SK-N-SH treated with all-trans-retinoic acid at 6 μM for 48 hours (cell line): ENCODE data around the gene KLHDC10.
A peak's percentile ranks its signal among the peaks of the same experiment; 100 is the strongest.

Experiments
- ATAC-seq: fragments of 200-7000 bp; cut with Tn5 transposase; 3 replicates; pipeline ENCODE4 v1.9.1; 2020; ENCODE audit warnings: mild to moderate bottlenecking, moderate library complexity
- ARNTL ChIP-seq: fragments of 450-650 bp; formaldehyde crosslinking; IDR thresholded peaks from 2 replicates; pipeline ENCODE4 v1.5.0; 2020; ENCODE audit warnings: low read depth, mild to moderate bottlenecking, moderate library complexity, borderline replicate concordance
- BACH2 ChIP-seq: fragments of 250-450 bp; sonication (Bioruptor Pico); IDR thresholded peaks from 2 replicates; pipeline ENCODE4 v1.9.0; 2021; ENCODE audit warnings: mild to moderate bottlenecking, borderline replicate concordance
- CREB5 ChIP-seq: fragments of 250-450 bp; sonication (Bioruptor Pico); IDR thresholded peaks from 2 replicates; pipeline ENCODE4 v1.5.1; 2020; ENCODE audit warnings: low read depth, mild to moderate bottlenecking, moderate library complexity
- CSDC2 ChIP-seq: fragments of 250-450 bp; sonication (Bioruptor Pico); IDR thresholded peaks from 2 replicates; pipeline ENCODE4 v1.5.0; 2020; ENCODE audit warnings: mild to moderate bottlenecking, moderate library complexity
- CSRNP3 ChIP-seq: fragments of 250-450 bp; sonication (Bioruptor Pico); IDR thresholded peaks from 2 replicates; pipeline ENCODE4 v1.5.1; 2021; ENCODE audit warnings: mild to moderate bottlenecking, moderate library complexity
- ESRRG ChIP-seq: fragments of 250-450 bp; sonication (Bioruptor Pico); IDR thresholded peaks from 2 replicates; pipeline ENCODE4 v1.6.1; 2021; ENCODE audit warnings: mild to moderate bottlenecking
- GLIS3 ChIP-seq: fragments of 250-450 bp; sonication (Bioruptor Pico); IDR thresholded peaks from 2 replicates; pipeline ENCODE4 v1.5.0; 2020; ENCODE audit warnings: mild to moderate bottlenecking, moderate library complexity
- ISL1 ChIP-seq: fragments of 250-450 bp; sonication (Bioruptor Pico); IDR thresholded peaks from 2 replicates; pipeline ENCODE4 v2.1.2; 2022; ENCODE audit warnings: mild to moderate bottlenecking, moderate library complexity
- OSR1 ChIP-seq: fragments of 250-450 bp; sonication (Bioruptor Pico); IDR thresholded peaks from 2 replicates; pipeline ENCODE4 v1.8.0; 2022; ENCODE audit warnings: moderate library complexity, mild to moderate bottlenecking, inconsistent platforms
- POU6F1 ChIP-seq: fragments of 250-450 bp; sonication (Bioruptor Pico); IDR thresholded peaks from 2 replicates; pipeline ENCODE4 v1.8.0; 2021; ENCODE audit warnings: low read depth, mild to moderate bottlenecking, moderate library complexity, borderline replicate concordance
- PPARA ChIP-seq: fragments of 250-450 bp; sonication (Bioruptor Pico); IDR thresholded peaks from 2 replicates; pipeline ENCODE4 v1.5.0; 2020; ENCODE audit warnings: mild to moderate bottlenecking, borderline replicate concordance
- RARB ChIP-seq: fragments of 250-450 bp; sonication (Bioruptor Pico); IDR thresholded peaks from 2 replicates; pipeline ENCODE4 v1.8.0; 2021; ENCODE audit warnings: mild to moderate bottlenecking, moderate library complexity
- SNAI2 ChIP-seq: fragments of 250-450 bp; sonication (Bioruptor Pico); IDR thresholded peaks from 2 replicates; pipeline ENCODE4 v1.5.0; 2020; ENCODE audit warnings: mild to moderate bottlenecking, moderate library complexity
- TCF4 ChIP-seq: fragments of 250-450 bp; sonication (Bioruptor Pico); IDR thresholded peaks from 2 replicates; pipeline ENCODE4 v1.8.0; 2021; ENCODE audit warnings: mild to moderate bottlenecking, moderate library complexity, borderline replicate concordance
- TOX ChIP-seq: fragments of 250-450 bp; sonication (Bioruptor Pico); IDR thresholded peaks from 2 replicates; pipeline ENCODE4 v1.8.0; 2021; ENCODE audit warnings: mild to moderate bottlenecking, moderate library complexity, borderline replicate concordance
- TSHZ2 ChIP-seq: fragments of 250-450 bp; sonication (Bioruptor Pico); IDR thresholded peaks from 2 replicates; pipeline ENCODE4 v1.5.0; 2020; ENCODE audit warnings: mild to moderate bottlenecking, moderate library complexity
- ZC3H10 ChIP-seq: fragments of 250-450 bp; sonication (Bioruptor Pico); IDR thresholded peaks from 2 replicates; pipeline ENCODE4 v1.5.1; 2021; ENCODE audit warnings: mild to moderate bottlenecking, moderate library complexity
- ZFP3 ChIP-seq: fragments of 250-450 bp; sonication (Bioruptor Pico); IDR thresholded peaks from 2 replicates; pipeline ENCODE4 v1.5.0; 2020; ENCODE audit warnings: mild to moderate bottlenecking, moderate library complexity
- ZFP30 ChIP-seq: fragments of 450-650 bp; formaldehyde crosslinking; IDR thresholded peaks from 2 replicates; pipeline ENCODE4 v1.5.0; 2022; ENCODE audit warnings: mild to moderate bottlenecking, moderate library complexity
- ZNF565 ChIP-seq: fragments of 450-650 bp; formaldehyde crosslinking; conservative IDR thresholded peaks from 2 replicates; pipeline ENCODE4 v1.5.0; 2020; ENCODE audit warnings: low read depth, mild to moderate bottlenecking, moderate library complexity
- ZNF70 ChIP-seq: fragments of 450-650 bp; formaldehyde crosslinking; IDR thresholded peaks from 2 replicates; pipeline ENCODE4 v1.5.0; 2020; ENCODE audit warnings: mild to moderate bottlenecking, moderate library complexity
- ZNF8 ChIP-seq: fragments of 450-650 bp; formaldehyde crosslinking; IDR thresholded peaks from 2 replicates; pipeline ENCODE4 v1.5.0; 2020; ENCODE audit warnings: mild to moderate bottlenecking, moderate library complexity

KLHDC10 gene

GRCh38 chr7:130134726-130135125 is 64.4 kb downstream of the KLHDC10 start:
- TF ChIP-seq ZC3H10 (no peak), PPARA (no peak), CSRNP3 (CRISPR knock-in tag) (no peak), GLIS3 (CRISPR knock-in tag) (no peak), RARB (no peak), CSDC2 (CRISPR knock-in tag) (no peak), TCF4 (CRISPR knock-in tag) (no peak), ZFP30 (CRISPR knock-in tag) (no peak), ZNF565 (CRISPR knock-in tag) (no peak), ZNF70 (CRISPR knock-in tag) (no peak), CREB5 (CRISPR knock-in tag) (no peak), TOX (CRISPR knock-in tag) (no peak), BACH2 (CRISPR knock-in tag) (no peak)
- no peak for ATAC-seq

DNA sequence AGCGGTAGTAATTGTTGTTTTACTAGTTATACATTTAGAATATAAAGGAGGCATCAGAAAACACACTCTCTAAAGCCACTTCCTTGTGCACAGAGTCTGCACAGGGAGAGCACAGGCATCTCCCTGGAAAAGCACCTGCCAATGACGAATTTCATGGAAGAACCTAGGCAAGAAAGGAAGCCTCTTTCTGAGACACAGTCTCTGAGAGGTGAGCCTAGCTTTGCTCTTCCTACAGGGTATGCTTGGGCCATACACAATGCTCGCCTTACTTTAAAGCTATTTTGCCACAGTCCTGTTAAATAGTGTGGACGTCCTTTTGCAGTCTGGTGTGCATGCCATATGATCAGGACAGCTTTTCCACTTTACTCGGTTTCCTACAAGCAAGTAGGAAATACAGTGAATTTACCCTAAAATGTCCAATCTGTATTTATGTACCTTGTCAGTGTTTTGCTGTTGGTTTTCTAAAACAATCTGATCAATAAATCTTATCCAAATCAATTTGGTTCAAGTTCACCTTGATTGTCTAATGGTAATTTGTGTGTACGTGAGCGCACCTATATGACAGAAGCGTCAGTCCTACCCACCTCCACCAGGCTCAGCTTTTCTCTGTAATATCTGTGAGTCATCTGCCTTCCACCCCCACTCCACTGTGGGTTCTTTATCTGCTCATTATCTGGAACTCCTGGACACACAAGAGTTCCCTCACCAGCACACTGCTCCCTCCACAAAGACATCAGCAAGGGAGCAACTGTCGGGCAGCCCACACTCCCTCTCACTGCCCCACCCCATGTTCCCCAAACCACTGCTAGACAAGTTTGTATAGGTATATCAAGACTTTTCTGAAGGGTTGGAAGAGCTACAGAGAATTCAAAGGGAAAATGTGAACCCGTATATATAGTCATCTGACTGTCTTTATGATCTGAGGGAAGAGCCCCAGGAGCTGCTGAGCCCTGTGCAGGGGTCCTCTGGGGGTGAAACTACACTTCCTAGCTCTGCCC is 65.2 kb downstream of the KLHDC10 start:
- ATAC-seq: peak; percentile 76
- TF ChIP-seq GLIS3 (CRISPR knock-in tag) (no peak), TOX (CRISPR knock-in tag) (no peak), CREB5 (CRISPR knock-in tag) (no peak), BACH2 (CRISPR knock-in tag) (no peak)

DNA sequence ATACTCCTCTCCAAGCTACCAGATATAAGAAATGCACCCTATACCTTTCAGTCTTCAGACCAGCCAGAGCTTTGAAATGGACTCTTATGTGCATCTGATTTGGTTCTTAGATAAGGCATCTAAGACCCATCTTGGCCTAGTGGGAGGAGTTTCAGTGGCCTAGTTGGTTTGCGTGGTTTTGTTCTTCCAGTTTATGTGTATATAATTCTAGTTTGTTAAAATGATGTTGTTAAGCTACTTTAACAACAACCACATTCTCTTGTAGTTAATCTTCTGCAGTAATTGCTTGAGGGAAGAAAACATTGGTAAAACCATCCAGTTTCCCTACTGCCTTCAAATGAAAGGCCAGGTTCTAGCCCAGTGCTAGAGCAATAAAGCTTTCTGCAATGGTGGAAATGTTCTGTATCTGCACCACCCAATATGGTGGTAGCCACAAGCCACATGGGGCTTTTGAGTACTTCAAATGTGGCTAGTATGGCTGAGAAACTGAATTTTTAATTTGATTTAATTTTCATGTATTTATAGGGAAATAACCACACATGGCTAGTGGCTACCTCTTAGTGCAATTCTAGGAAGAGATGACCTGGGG is 66.3 kb downstream of the KLHDC10 start:
- no peak for ATAC-seq
- TF ChIP-seq OSR1 (CRISPR knock-in tag) (no peak), TOX (CRISPR knock-in tag) (no peak), TCF4 (CRISPR knock-in tag) (no peak), ZC3H10 (no peak), RARB (no peak)

DNA sequence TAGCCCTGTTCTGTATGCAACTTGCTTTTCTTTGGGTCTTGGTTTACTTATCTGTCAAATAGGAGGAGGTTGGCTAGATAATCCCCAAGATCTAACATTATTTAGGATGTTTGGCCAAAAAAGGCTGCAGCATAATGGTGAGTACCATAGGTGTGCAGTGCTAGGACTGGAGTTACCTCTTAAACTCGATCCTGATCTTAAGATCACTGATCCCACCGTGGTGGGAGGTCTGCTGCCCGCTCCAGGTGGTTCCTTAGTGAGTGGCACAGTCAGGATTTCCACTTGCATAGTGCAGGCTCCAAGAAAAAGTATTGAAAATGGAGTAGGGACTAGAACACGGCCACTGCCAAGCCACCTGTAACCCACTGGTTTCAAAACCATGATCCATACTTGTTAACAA is 66.9 kb downstream of the KLHDC10 start:
- no peak for TF ChIP-seq ESRRG (CRISPR knock-in tag)
- TF ChIP-seq BACH2 (CRISPR knock-in tag): no peak
- TF ChIP-seq SNAI2 (CRISPR knock-in tag): no peak
- no peak for TF ChIP-seq CREB5 (CRISPR knock-in tag)
- no peak for TF ChIP-seq TSHZ2 (CRISPR knock-in tag)
- TF ChIP-seq POU6F1 (CRISPR knock-in tag): no peak
- no peak for TF ChIP-seq RARB
- no peak for TF ChIP-seq OSR1 (CRISPR knock-in tag)
- no peak for TF ChIP-seq ARNTL (CRISPR knock-in tag)
- TF ChIP-seq ISL1 (CRISPR knock-in tag): no peak
- no peak for TF ChIP-seq ZNF8 (CRISPR knock-in tag)
- no peak for TF ChIP-seq ZFP30 (CRISPR knock-in tag)
- TF ChIP-seq ZC3H10: no peak
- no peak for TF ChIP-seq ZNF565 (CRISPR knock-in tag)
- TF ChIP-seq ZNF70 (CRISPR knock-in tag): no peak
- no peak for TF ChIP-seq PPARA
- no peak for TF ChIP-seq ZFP3 (CRISPR knock-in tag)
- no peak for TF ChIP-seq GLIS3 (CRISPR knock-in tag)

More for the DNA sequence above, 66.9 kb downstream of the KLHDC10 start:
- no peak for ATAC-seq
